ENCODE measurements around the gene RTKN. TPM values are rescaled to one million over a fixed set of nuclear protein-coding genes. Genes with fewer than 3 reads are reported as not detected.
A peak's percentile ranks its signal among the peaks of the same experiment; 100 is the strongest.

RTKN gene
- total and polyA plus RNA-seq, 10 of the 15 experiments (the other 5 are each of a cell fraction or from before 2014, with no cell fraction given): 0.50 to 12.3 (median 5.4) TPM

- peak overlapping the region; percentile 97 for H3K9ac ChIP-seq (ENCODE audit: control insufficient read depth, insufficient read depth, low read length)
- H3K9me3 ChIP-seq (replicated peaks; ENCODE audit: control insufficient read depth, insufficient read depth, low read length): no peaks in the 10 kb centered on the region
- ChIA-PET CTCF (interaction anchor here (0.5 to 5.2 kb wide), 41 partner anchors 9 to 673 kb away, joined by 3 to 48 read pairs (median 4); partner anchors contain the start of genes DCTN1, INO80B and MTHFD2), RAD21 (ENCODE audit: unreplicated experiment) (interaction anchor here (0.9 to 3.5 kb wide), 12 partner anchors 9 to 396 kb away, joined by 3 to 14 read pairs (median 5); partner anchors contain the start of gene WBP1), SMC1A (ENCODE audit: uncharacterized antibody, unreplicated experiment) (interaction anchor here (0.8 to 6.1 kb wide), 17 partner anchors 9 to 567 kb away, joined by 3 to 36 read pairs (median 3); partner anchors contain the start of gene INO80B), POLR2A (interaction anchor here (0.6 to 1.6 kb wide), 11 partner anchors 10 to 216 kb away, joined by 3 to 6 read pairs (median 3); partner anchors contain the start of genes C2orf81, INO80B and WDR54)
- in situ Hi-C loops (cut with MboI) (loop anchor here (10.0 kb wide), 1 partner anchor 567 kb away; the partner anchor contains the start of gene STAMBP), intact Hi-C loops (cut with micrococcal nuclease; ENCODE audit: unreplicated experiment) (loop anchor here (5.0 to 10.0 kb wide), 3 partner anchors 125 to 247 kb away; partner anchors contain the start of gene BOLA3)
- peak overlapping the region; percentile 88 for H3K4me3 ChIP-seq
- peak overlapping the region; percentile 100 for H2AFZ ChIP-seq (ENCODE audit: control insufficient read depth, low read depth, low read length)
- 0 out of 2 replicates have a peak, but pooled peaks cover 3% of the 10 kb centered on the region for H4K20me1 ChIP-seq (ENCODE audit: control insufficient read depth, insufficient read depth)
- H3K79me2 ChIP-seq (ENCODE audit: control insufficient read depth, insufficient read depth, low read length): peaks cover 27% of the 10 kb centered on the region
- H3K27me3 ChIP-seq (replicated peaks in 1 of 2; ENCODE audit: control insufficient read depth in 2 of 2, insufficient read depth in 2 of 2, low read length in 1 of 2): no peaks in the 10 kb centered on the region
- H3K27ac ChIP-seq (ENCODE audit: control insufficient read depth, insufficient read depth): peak overlapping the region; percentile 98
- peak overlapping the region; percentile 78 for H3K4me2 ChIP-seq (ENCODE audit: control insufficient read depth, insufficient read depth)
- no TSS peak for BruUV-seq (replicated peaks)
- peak; percentile 83 for FAIRE-seq
- peak; percentile 89 for ATAC-seq
- DNase-seq (ENCODE audit: low read depth, low spot score): peak; percentile 76
- WGBS (ENCODE audit: insufficient coverage, insufficient replicate concordance, low lambda C conversion rate, missing lambda C conversion rate): 2% methylated on average over 40 of the region's 62 CpGs
- peaks cover 3% of the 10 kb centered on the region; the same call in 1 of the 2 replicates for H3K4me1 ChIP-seq (ENCODE audit: control insufficient read depth, insufficient read depth, low read length)
- H3K36me3 ChIP-seq (ENCODE audit: control insufficient read depth in 2 of 2, insufficient read depth in 2 of 2, low read length in 1 of 2): no peaks in the 10 kb centered on the region
- no peak for TF ChIP-seq E2F4 (IDR thresholded peaks at IDR 0.05; ENCODE audit: low read depth, low read length)
- TF ChIP-seq SRF (IDR thresholded peaks at IDR 0.05; ENCODE audit: low read depth in 2 of 2, low read length in 2 of 2): no peak
- 0 out of 2 replicates have a peak, but pooled peaks have one; percentile 53 for TF ChIP-seq WRNIP1 (IDR thresholded peaks at IDR 0.05; ENCODE audit: borderline replicate concordance, low read depth, low read length)
- no peak for TF ChIP-seq STAT3 (IDR thresholded peaks at IDR 0.05; ENCODE audit: low read depth, low read length)
- TF ChIP-seq MAX (IDR thresholded peaks at IDR 0.05; ENCODE audit: low read depth, low read length): peak; percentile 44; the same call in 1 of the 2 replicates
- no peak for TF ChIP-seq ZNF622 (IDR thresholded peaks at IDR 0.05)
- no peak for TF ChIP-seq ASH2L (IDR thresholded peaks at IDR 0.05; ENCODE audit: borderline replicate concordance, low read depth)
- no peak for TF ChIP-seq KDM1A (IDR thresholded peaks at IDR 0.05; ENCODE audit: borderline replicate concordance)
- TF ChIP-seq ZNF592 (IDR thresholded peaks at IDR 0.05): peak; percentile 74; the same call in 1 of the 2 replicates
- peak; percentile 59 for TF ChIP-seq RAD21 (IDR thresholded peaks at IDR 0.05; ENCODE audit: insufficient read depth, low read depth, low read length)
- no peak for TF ChIP-seq NFXL1 (IDR thresholded peaks at IDR 0.05; ENCODE audit: borderline replicate concordance)
- no peak for TF ChIP-seq ZBTB11 (CRISPR knock-in tag; IDR thresholded peaks at IDR 0.05)
These were observed 49.9 kb downstream of the RTKN start for GRCh38 chr2:74391580-74392448.
